ENCODE measurements around the gene TTPAL.

DNA sequence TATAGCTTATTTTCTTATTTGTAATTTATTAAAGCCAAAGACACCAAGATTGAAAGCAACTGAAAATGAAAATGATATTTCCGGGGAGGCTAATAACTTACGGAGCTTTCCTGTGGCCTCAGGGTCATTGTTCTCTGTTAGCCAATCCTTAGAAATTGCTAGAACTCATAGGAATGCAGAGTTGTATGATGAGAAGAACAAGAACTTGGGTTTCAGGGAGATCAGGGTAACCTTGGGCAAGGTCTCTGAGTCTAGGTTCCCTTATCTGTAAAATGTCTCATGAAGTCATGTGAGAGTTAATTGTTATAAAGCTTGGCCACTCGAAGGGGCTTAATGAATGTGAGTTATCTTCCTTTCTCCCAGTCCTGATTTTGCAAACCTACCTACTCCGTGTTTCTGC, 66.3 kb downstream of the TTPAL start:
- TF ChIP-seq POLR2A (IDR thresholded peaks at IDR 0.05; ENCODE audit: low read length) (no peak), GATA1 (IDR thresholded peaks at IDR 0.05; ENCODE audit: low read depth, low read length) (no peak)

All from erythroblast (primary cell).